ENCODE results near the gene RBM4B. TPM values are rescaled to one million over a fixed set of nuclear protein-coding genes. Genes with fewer than 3 reads are reported as not detected.

The RBM4B gene
- total and polyA plus RNA-seq, 2 experiments from 2014 or later, result 28.0 to 31.0 TPM

DNA sequence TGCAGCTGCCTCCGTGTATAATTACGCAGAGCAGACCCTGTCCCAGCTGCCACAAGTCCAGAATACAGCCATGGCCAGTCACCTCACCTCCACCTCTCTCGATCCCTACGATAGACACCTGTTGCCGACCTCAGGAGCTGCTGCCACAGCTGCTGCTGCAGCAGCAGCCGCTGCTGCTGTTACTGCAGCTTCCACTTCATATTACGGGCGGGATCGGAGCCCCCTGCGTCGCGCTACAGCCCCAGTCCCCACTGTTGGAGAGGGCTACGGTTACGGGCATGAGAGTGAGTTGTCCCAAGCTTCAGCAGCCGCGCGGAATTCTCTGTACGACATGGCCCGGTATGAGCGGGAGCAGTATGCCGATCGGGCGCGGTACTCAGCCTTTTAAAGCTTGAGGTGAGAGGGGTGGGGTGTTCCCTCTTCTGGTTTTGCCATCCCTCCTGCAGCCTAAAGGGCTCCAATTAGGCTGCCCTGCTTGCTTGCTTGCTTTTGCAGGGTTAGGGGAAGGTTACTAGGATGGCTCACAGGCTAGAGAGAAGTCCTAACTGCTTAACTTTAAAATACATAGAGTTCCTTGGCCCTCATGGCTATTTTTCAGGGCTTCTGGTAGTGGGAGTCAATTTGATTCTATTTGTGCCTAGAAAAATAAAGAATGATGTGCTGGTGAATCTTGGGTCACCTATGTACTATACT is 33.8 kb downstream of the RBM4B start:
- no peak overlapping the region for H2AFZ ChIP-seq
- Mint-ChIP-seq H3K27ac (no peak overlapping the region), H3K27me3 (ENCODE audit: insufficient read depth, low read depth, poor library complexity) (peaks cover 10% of the 10 kb centered on the region), H3K36me3 (ENCODE audit: low read depth) (peaks cover 97% of the 10 kb centered on the region), H3K4me1 (peaks cover 54% of the 10 kb centered on the region), H3K9me3 (0 out of 3 replicates have a peak, but pooled peaks cover under 1% of the 10 kb centered on the region), H3K4me3 (peak overlapping the region; percentile 97)
- no peak for TF ChIP-seq ZNF331 (CRISPR knock-in tag; IDR thresholded peaks at IDR 0.05; ENCODE audit: low read depth)
- TF ChIP-seq JUNB (IDR thresholded peaks at IDR 0.05; ENCODE audit: unreplicated experiment), result no peak
- no peak for TF ChIP-seq CREB1 (CRISPR knock-in tag; IDR thresholded peaks at IDR 0.05; ENCODE audit: low read depth)
- no peak for TF ChIP-seq ZNF114 (CRISPR knock-in tag; IDR thresholded peaks at IDR 0.05)
- TF ChIP-seq, protein P1, sequence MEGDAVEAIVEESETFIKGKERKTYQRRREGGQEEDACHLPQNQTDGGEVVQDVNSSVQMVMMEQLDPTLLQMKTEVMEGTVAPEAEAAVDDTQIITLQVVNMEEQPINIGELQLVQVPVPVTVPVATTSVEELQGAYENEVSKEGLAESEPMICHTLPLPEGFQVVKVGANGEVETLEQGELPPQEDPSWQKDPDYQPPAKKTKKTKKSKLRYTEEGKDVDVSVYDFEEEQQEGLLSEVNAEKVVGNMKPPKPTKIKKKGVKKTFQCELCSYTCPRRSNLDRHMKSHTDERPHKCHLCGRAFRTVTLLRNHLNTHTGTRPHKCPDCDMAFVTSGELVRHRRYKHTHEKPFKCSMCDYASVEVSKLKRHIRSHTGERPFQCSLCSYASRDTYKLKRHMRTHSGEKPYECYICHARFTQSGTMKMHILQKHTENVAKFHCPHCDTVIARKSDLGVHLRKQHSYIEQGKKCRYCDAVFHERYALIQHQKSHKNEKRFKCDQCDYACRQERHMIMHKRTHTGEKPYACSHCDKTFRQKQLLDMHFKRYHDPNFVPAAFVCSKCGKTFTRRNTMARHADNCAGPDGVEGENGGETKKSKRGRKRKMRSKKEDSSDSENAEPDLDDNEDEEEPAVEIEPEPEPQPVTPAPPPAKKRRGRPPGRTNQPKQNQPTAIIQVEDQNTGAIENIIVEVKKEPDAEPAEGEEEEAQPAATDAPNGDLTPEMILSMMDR (conservative IDR thresholded peaks at IDR 0.05; ENCODE audit: low read depth in 2 of 2), result no peak
- TF ChIP-seq, protein P2, sequence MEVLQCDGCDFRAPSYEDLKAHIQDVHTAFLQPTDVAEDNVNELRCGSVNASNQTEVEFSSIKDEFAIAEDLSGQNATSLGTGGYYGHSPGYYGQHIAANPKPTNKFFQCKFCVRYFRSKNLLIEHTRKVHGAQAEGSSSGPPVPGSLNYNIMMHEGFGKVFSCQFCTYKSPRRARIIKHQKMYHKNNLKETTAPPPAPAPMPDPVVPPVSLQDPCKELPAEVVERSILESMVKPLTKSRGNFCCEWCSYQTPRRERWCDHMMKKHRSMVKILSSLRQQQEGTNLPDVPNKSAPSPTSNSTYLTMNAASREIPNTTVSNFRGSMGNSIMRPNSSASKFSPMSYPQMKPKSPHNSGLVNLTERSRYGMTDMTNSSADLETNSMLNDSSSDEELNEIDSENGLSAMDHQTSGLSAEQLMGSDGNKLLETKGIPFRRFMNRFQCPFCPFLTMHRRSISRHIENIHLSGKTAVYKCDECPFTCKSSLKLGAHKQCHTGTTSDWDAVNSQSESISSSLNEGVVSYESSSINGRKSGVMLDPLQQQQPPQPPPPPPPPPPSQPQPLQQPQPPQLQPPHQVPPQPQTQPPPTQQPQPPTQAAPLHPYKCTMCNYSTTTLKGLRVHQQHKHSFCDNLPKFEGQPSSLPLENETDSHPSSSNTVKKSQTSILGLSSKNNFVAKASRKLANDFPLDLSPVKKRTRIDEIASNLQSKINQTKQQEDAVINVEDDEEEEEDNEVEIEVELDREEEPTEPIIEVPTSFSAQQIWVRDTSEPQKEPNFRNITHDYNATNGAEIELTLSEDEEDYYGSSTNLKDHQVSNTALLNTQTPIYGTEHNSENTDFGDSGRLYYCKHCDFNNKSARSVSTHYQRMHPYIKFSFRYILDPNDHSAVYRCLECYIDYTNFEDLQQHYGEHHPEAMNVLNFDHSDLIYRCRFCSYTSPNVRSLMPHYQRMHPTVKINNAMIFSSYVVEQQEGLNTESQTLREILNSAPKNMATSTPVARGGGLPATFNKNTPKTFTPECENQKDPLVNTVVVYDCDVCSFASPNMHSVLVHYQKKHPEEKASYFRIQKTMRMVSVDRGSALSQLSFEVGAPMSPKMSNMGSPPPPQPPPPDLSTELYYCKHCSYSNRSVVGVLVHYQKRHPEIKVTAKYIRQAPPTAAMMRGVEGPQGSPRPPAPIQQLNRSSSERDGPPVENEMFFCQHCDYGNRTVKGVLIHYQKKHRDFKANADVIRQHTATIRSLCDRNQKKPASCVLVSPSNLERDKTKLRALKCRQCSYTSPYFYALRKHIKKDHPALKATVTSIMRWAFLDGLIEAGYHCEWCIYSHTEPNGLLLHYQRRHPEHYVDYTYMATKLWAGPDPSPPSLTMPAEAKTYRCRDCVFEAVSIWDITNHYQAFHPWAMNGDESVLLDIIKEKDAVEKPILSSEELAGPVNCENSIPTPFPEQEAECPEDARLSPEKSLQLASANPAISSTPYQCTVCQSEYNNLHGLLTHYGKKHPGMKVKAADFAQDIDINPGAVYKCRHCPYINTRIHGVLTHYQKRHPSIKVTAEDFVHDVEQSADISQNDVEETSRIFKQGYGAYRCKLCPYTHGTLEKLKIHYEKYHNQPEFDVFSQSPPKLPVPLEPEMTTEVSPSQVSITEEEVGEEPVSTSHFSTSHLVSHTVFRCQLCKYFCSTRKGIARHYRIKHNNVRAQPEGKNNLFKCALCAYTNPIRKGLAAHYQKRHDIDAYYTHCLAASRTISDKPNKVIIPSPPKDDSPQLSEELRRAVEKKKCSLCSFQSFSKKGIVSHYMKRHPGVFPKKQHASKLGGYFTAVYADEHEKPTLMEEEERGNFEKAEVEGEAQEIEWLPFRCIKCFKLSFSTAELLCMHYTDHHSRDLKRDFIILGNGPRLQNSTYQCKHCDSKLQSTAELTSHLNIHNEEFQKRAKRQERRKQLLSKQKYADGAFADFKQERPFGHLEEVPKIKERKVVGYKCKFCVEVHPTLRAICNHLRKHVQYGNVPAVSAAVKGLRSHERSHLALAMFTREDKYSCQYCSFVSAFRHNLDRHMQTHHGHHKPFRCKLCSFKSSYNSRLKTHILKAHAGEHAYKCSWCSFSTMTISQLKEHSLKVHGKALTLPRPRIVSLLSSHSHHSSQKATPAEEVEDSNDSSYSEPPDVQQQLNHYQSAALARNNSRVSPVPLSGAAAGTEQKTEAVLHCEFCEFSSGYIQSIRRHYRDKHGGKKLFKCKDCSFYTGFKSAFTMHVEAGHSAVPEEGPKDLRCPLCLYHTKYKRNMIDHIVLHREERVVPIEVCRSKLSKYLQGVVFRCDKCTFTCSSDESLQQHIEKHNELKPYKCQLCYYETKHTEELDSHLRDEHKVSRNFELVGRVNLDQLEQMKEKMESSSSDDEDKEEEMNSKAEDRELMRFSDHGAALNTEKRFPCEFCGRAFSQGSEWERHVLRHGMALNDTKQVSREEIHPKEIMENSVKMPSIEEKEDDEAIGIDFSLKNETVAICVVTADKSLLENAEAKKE (CRISPR knock-in tag; IDR thresholded peaks at IDR 0.05), result no peak
- TF ChIP-seq POLR2AphosphoS5 (IDR thresholded peaks at IDR 0.05; ENCODE audit: low read depth), result no peak
- no peak for TF ChIP-seq STAT1 (IDR thresholded peaks at IDR 0.05; ENCODE audit: unreplicated experiment)
- TF ChIP-seq, protein P3, sequence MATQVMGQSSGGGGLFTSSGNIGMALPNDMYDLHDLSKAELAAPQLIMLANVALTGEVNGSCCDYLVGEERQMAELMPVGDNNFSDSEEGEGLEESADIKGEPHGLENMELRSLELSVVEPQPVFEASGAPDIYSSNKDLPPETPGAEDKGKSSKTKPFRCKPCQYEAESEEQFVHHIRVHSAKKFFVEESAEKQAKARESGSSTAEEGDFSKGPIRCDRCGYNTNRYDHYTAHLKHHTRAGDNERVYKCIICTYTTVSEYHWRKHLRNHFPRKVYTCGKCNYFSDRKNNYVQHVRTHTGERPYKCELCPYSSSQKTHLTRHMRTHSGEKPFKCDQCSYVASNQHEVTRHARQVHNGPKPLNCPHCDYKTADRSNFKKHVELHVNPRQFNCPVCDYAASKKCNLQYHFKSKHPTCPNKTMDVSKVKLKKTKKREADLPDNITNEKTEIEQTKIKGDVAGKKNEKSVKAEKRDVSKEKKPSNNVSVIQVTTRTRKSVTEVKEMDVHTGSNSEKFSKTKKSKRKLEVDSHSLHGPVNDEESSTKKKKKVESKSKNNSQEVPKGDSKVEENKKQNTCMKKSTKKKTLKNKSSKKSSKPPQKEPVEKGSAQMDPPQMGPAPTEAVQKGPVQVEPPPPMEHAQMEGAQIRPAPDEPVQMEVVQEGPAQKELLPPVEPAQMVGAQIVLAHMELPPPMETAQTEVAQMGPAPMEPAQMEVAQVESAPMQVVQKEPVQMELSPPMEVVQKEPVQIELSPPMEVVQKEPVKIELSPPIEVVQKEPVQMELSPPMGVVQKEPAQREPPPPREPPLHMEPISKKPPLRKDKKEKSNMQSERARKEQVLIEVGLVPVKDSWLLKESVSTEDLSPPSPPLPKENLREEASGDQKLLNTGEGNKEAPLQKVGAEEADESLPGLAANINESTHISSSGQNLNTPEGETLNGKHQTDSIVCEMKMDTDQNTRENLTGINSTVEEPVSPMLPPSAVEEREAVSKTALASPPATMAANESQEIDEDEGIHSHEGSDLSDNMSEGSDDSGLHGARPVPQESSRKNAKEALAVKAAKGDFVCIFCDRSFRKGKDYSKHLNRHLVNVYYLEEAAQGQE (IDR thresholded peaks at IDR 0.05; ENCODE audit: unreplicated experiment), result no peak
- TF ChIP-seq NANOG (IDR thresholded peaks at IDR 0.05; ENCODE audit: borderline replicate concordance), result no peak
- no peaks in the 10 kb centered on the region for H3K27me3 ChIP-seq (ENCODE audit: insufficient read depth)
- H3K27ac ChIP-seq (ENCODE audit: low read depth), result no peak overlapping the region
- peaks cover 96% of the 10 kb centered on the region for H4K20me1 ChIP-seq (replicated peaks; ENCODE audit: insufficient read depth)
- no peak overlapping the region for H3K4me3 ChIP-seq
- H3K79me2 ChIP-seq (replicated peaks; ENCODE audit: insufficient read depth), result peaks cover 100% of the 10 kb centered on the region
- peaks cover 36% of the 10 kb centered on the region for H3K4me1 ChIP-seq (ENCODE audit: insufficient read depth)
- peaks cover 35% of the 10 kb centered on the region for H3F3A ChIP-seq (replicated peaks; ENCODE audit: low read depth)
- H3K4me2 ChIP-seq, result no peak overlapping the region; the same call in 1 of the 2 replicates
- no peak for DNase-seq (ENCODE audit: low spot score)
- no peak; the same call in 2 of the 3 replicates for ATAC-seq
- peaks cover 83% of the 10 kb centered on the region for H3K36me3 ChIP-seq (ENCODE audit: insufficient read depth)
- no peaks in the 10 kb centered on the region for H3K9me2 ChIP-seq (ENCODE audit: insufficient read depth)
